Skeletal muscle tissue (tissue), 4 donors: ENCODE measurements around the gene C17orf107. TPM values are rescaled to one million over a fixed set of nuclear protein-coding genes. Genes with fewer than 3 reads are reported as not detected.

Experiments
- H3K27ac ChIP-seq: one replicate; pipeline ENCODE4 v1.7.0; 2013; ENCODE audit warnings: mild to moderate bottlenecking, low read depth, low read length, inconsistent platforms
- H3K27me3 ChIP-seq, 3 donors: one replicate each; pipeline ENCODE4 v1.7.0; 2013; ENCODE audit warnings: low read length in 3 of 3; ENCODE audit not compliant: control insufficient read depth in 3 of 3, insufficient read depth in 3 of 3
- H3K36me3 ChIP-seq, 3 donors: one replicate each; pipeline ENCODE4 v1.7.0; 2013; ENCODE audit warnings: low read length in 3 of 3; ENCODE audit not compliant: control insufficient read depth in 3 of 3, insufficient read depth in 3 of 3
- H3K4me1 ChIP-seq, 3 donors: one replicate each; pipeline ENCODE4 v1.7.0; 2013; ENCODE audit warnings: low read length in 3 of 3, mild to moderate bottlenecking in 3 of 3; ENCODE audit not compliant: control insufficient read depth in 3 of 3, insufficient read depth in 3 of 3
- H3K4me3 ChIP-seq, 3 donors: one replicate each; pipeline ENCODE4 v1.7.0; 2013; ENCODE audit warnings: low read length in 3 of 3
- H3K9ac ChIP-seq, 3 donors: one replicate each; pipeline ENCODE4 v1.7.0; 2013; ENCODE audit warnings: low read length in 3 of 3, mild to moderate bottlenecking in 3 of 3, moderate library complexity in 2 of 3, low read depth in 1 of 3
- H3K9me3 ChIP-seq, 3 donors: one replicate each; pipeline ENCODE4 v1.7.0; 2013; ENCODE audit warnings: low read length in 3 of 3; ENCODE audit not compliant: control insufficient read depth in 3 of 3
- total RNA-seq: library from RNA; depleted of rRNA; stranded (reverse); fragments of >200 nt; gene quantifications from one replicate; pipeline ENCODE4 v1.2.3, GENCODE V29; 2014
- donor health status: Osteomylitis.

The C17orf107 gene
- total RNA-seq, 1 donor from 2014 or later: 2.6 TPM

GRCh38 chr17:4939546-4939795 lies 40.1 kb downstream of the C17orf107 start:
- Histone ChIP-seq H3K27me3 (no peaks in the 10 kb centered on the region), H3K4me1 (peaks cover 55 to 76% (median 65%) of the 10 kb centered on the region in 3 donors), H3K27ac (peak overlapping the region; percentile 92), H3K36me3 (peaks cover 45 to 58% (median 50%) of the 10 kb centered on the region in 3 donors), H3K4me3 (peak overlapping the region; percentile 81 to 98 (median 91)), H3K9me3 (no peaks in the 10 kb centered on the region), H3K9ac (peak overlapping the region; percentile 94 to 99 (median 98))

GRCh38 chr17:4939796-4940554 lies 40.6 kb downstream of the C17orf107 start, which contains the start of the genes RNF167 and SLC25A11:
RNF167 (plus strand) TSS chr17:4940268; CDS start chr17:4940910, 642 bp downstream.
SLC25A11 (minus strand) TSS chr17:4940046; CDS start chr17:4939910, 136 bp downstream.
- peaks cover 50 to 63% (median 55%) of the 10 kb centered on the region in 3 donors for H3K36me3 ChIP-seq
- H3K27me3 ChIP-seq: no peaks in the 10 kb centered on the region
- peaks cover 56 to 79% (median 66%) of the 10 kb centered on the region in 3 donors for H3K4me1 ChIP-seq
- H3K9ac ChIP-seq: peak within 1 kb of the TSS; percentile 94 to 99 (median 98)
- peak within 1 kb of the TSS; percentile 81 to 98 (median 91) for H3K4me3 ChIP-seq
- H3K9me3 ChIP-seq: no peaks in the 10 kb centered on the region
- H3K27ac ChIP-seq: peak within 1 kb of the TSS; percentile 92

- Histone ChIP-seq H3K4me3 (peak overlapping the region; percentile 81 to 95 (median 91)), H3K27ac (peak overlapping the region; percentile 92), H3K36me3 (peaks cover 54 to 67% (median 60%) of the 10 kb centered on the region in 3 donors), H3K9me3 (no peaks in the 10 kb centered on the region), H3K27me3 (no peaks in the 10 kb centered on the region), H3K9ac (peak overlapping the region; percentile 94 to 99 (median 98)), H3K4me1 (peaks cover 59 to 81% (median 68%) of the 10 kb centered on the region in 3 donors)
Measured at GRCh38 chr17:4940555-4941318, 41.4 kb downstream of the C17orf107 start.

GRCh38 chr17:4941319-4941610 lies 41.9 kb downstream of the C17orf107 start:
- H3K36me3 ChIP-seq: peaks cover 55 to 65% (median 59%) of the 10 kb centered on the region in 3 donors
- H3K27me3 ChIP-seq: no peaks in the 10 kb centered on the region
- H3K9me3 ChIP-seq: no peaks in the 10 kb centered on the region
- peak overlapping the region; percentile 92 for H3K27ac ChIP-seq
- peak overlapping the region; percentile 81 to 95 (median 91) for H3K4me3 ChIP-seq
- peaks cover 59 to 81% (median 68%) of the 10 kb centered on the region in 3 donors for H3K4me1 ChIP-seq
- peak overlapping the region; percentile 94 to 99 (median 98) for H3K9ac ChIP-seq

GRCh38 chr17:4942760-4943508 lies 43.6 kb downstream of the C17orf107 start:
- Histone ChIP-seq H3K4me1 (peaks cover 56 to 76% (median 59%) of the 10 kb centered on the region in 3 donors), H3K4me3 (no peak overlapping the region), H3K27ac (no peak overlapping the region), H3K36me3 (peaks cover 46 to 54% (median 46%) of the 10 kb centered on the region in 3 donors), H3K9ac (peak overlapping the region in 1 of 3 donors; percentile 33), H3K9me3 (no peaks in the 10 kb centered on the region), H3K27me3 (no peaks in the 10 kb centered on the region)

- H3K27ac ChIP-seq: peak overlapping the region; percentile 81
- H3K36me3 ChIP-seq: peaks cover 38 to 44% (median 41%) of the 10 kb centered on the region in 3 donors
- H3K4me3 ChIP-seq: no peak overlapping the region
- no peaks in the 10 kb centered on the region for H3K9me3 ChIP-seq
- H3K4me1 ChIP-seq: peaks cover 43 to 67% (median 49%) of the 10 kb centered on the region in 3 donors
- H3K27me3 ChIP-seq: no peaks in the 10 kb centered on the region
- peak overlapping the region in 1 of 3 donors; percentile 51 for H3K9ac ChIP-seq
Measured at GRCh38 chr17:4944163-4944553, 44.8 kb downstream of the C17orf107 start.

- Histone ChIP-seq H3K27ac (peak overlapping the region; percentile 81), H3K4me3 (peak overlapping the region in 1 of 3 donors; percentile 46), H3K9me3 (no peaks in the 10 kb centered on the region), H3K36me3 (peaks cover 38 to 42% (median 41%) of the 10 kb centered on the region in 3 donors), H3K9ac (peak overlapping the region; percentile 16 to 53 (median 51)), H3K27me3 (no peaks in the 10 kb centered on the region), H3K4me1 (peaks cover 42 to 62% (median 47%) of the 10 kb centered on the region in 3 donors)
Measured at GRCh38 chr17:4944554-4945175, 45.3 kb downstream of the C17orf107 start.

GRCh38 chr17:4945176-4945943 lies 46.0 kb downstream of the C17orf107 start:
- peak overlapping the region; percentile 43 to 65 (median 51) for H3K9ac ChIP-seq
- no peaks in the 10 kb centered on the region for H3K9me3 ChIP-seq
- H3K27ac ChIP-seq: peak overlapping the region; percentile 81
- peak overlapping the region; percentile 23 to 46 (median 45) for H3K4me3 ChIP-seq
- H3K36me3 ChIP-seq: peaks cover 38 to 42% (median 41%) of the 10 kb centered on the region in 3 donors
- peaks cover 42 to 66% (median 49%) of the 10 kb centered on the region in 3 donors for H3K4me1 ChIP-seq
- no peaks in the 10 kb centered on the region for H3K27me3 ChIP-seq

- Histone ChIP-seq H3K27ac (peak overlapping the region; percentile 98), H3K9ac (peak overlapping the region in 2 of 3 donors; percentile 51 to 65), H3K27me3 (no peaks in the 10 kb centered on the region), H3K4me1 (peaks cover 42 to 66% (median 50%) of the 10 kb centered on the region in 3 donors), H3K4me3 (peak overlapping the region; percentile 58 to 95 (median 68)), H3K9me3 (no peaks in the 10 kb centered on the region), H3K36me3 (peaks cover 38 to 42% (median 41%) of the 10 kb centered on the region in 3 donors)
Measured at GRCh38 chr17:4945944-4946280, 46.6 kb downstream of the C17orf107 start.
